NCI-H1694 (cell line): ENCODE measurements around the gene ZBTB16.

Source experiments
- DNase-seq: peaks from one replicate; lab custom pipeline; 2025; lab: John Stamatoyannopoulos, UW

Gene ZBTB16

DNA sequence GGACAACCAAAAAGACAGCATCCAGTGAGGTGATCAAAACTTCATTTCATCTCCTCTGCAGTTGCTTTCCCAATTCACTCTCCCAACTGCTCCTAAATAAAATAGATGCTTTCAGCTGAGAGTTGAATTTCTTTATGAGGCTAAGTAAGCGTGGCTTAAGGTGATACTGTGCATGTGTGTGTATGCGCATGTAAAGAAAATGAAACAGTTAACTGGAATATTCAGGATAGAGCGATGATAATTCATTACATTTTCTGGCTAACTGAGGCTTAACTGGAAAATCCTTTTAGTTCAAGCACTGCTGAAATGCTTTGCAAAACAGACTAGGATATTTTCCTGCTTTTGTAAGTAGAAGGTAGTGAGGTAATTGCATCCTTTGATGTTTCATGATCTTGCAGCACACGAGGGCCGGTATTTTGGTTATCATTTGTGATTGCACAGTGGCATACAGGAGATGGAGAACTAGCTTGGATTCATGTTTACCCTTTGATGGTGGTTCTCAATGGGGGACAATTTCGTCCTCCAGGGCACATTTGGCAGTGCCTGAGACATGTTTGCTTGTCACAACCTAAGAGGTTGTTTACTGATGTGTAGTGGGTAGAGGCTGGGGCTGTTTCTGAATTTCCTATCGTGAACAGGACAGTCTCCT lies 71.2 kb downstream of the ZBTB16 start:
- no peak for DNase-seq

GRCh38 chr11:114131461-114131864 lies 72.0 kb downstream of the ZBTB16 start:
- no peak for DNase-seq

DNA sequence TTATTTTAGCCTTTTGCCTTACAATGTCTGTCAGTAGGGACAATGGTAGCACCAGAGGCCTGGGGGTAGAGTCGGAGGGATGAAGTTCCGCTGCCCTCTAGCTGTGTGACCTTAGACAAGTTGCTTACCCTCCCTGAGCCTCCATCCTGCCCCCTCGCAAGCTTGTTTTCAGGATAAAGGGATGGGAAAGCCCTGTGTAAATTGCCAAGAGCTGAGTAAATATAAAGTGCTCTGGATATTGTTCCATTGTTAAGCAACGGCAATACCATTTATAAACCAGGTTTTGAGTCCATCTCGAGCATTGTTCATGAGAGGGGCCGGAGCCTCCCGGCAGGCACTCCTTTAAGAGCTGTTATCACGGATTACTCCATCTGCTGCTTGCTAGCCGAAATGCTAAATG lies 72.9 kb downstream of the ZBTB16 start:
- DNase-seq: no peak

GRCh38 chr11:114132944-114133394 lies 73.5 kb downstream of the ZBTB16 start:
- no peak for DNase-seq

GRCh38 chr11:114133548-114134329 lies 74.2 kb downstream of the ZBTB16 start:
- DNase-seq: no peak

GRCh38 chr11:114134870-114135269 lies 75.4 kb downstream of the ZBTB16 start:
- no peak for DNase-seq

- no peak for DNase-seq
Measured at GRCh38 chr11:114135737-114136151, 76.2 kb downstream of the ZBTB16 start.

DNA sequence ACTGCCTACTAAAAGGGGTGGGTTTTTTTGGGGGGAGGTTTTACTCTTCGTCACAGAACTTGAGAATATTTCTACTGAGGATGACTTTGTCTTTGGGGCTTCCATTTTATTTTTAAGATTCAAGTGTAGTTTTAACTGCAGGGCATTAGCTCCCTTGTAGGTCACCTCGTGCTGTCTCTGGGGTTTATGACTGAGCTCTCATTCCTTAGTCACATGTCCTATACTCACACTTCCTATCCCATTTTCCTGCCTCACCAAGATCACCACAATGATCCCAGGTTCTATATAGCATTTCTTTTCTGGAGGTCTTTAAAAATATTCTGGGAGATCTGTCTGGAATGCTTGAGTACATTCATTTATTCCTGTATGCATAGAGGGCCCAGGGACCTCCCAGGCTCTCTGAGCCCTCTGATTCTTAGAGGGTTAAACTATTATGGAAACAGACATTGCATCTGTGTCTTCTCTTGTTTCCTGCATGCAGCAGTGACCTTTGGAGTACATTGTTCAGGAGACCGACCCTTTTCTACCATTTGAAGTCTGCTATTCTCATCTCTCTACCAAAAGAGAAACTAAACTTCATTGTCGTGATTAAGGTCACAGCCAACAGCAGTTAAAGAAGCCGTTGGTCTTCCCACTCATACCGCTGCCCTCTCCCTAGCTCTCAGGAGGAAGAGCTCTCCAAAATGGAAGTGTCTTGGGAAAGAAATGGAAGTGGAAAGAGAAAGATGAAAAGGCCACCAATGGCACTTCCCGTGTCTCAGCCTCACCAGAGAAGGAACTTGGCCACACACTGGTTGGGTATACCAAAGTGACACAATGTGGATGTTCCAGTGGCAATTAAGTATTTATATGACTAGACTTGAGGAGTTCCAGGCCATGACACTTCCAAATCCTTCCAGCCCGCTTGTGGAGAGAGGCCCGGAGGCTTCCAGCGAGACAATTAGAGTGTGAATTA lies 77.5 kb downstream of the ZBTB16 start:
- DNase-seq: no peak

DNA sequence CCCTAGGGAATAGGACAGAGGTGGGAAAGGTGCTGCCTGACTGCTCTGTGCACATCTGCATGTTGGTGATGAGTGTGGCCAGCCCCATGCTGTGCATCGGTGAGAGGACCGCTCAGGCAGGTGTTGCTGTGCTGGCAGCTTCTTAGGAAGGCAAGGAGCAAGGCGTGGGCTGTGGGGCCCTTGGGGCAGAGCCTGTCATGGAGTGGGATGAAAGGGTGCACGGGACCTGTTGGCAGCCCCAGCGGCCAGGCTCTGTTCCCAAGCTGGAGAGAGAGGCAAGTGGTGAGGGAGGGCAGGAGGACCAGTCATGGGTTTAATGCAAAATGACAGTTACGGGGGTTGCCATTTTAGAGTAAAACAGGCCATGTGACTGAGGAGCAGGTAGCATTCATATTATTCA lies 78.3 kb downstream of the ZBTB16 start:
- no peak for DNase-seq

GRCh38 chr11:114138411-114138810 lies 78.9 kb downstream of the ZBTB16 start:
- no peak for DNase-seq

DNA sequence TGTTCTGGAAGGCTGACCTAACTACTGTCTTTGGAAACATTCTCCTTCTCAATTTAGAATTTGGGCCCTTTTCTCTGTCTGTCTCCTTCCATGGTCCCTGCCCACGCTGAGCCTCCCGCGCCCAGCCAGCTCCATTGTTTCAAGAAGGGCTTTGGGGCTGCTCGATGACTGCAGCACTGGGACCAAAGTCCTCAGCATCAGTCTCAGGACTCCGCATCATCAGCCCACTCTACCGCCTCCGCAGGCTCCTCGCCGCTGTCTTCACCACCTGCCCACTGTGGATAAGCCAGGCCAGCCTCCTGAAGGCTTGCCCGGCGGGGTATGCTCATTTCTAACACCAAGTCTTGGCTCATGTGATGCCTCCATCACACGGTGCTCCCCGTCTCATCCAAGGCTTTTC lies 81.3 kb downstream of the ZBTB16 start:
- DNase-seq: no peak

- DNase-seq: no peak
Measured at GRCh38 chr11:114141863-114142580, 82.5 kb downstream of the ZBTB16 start.

DNA sequence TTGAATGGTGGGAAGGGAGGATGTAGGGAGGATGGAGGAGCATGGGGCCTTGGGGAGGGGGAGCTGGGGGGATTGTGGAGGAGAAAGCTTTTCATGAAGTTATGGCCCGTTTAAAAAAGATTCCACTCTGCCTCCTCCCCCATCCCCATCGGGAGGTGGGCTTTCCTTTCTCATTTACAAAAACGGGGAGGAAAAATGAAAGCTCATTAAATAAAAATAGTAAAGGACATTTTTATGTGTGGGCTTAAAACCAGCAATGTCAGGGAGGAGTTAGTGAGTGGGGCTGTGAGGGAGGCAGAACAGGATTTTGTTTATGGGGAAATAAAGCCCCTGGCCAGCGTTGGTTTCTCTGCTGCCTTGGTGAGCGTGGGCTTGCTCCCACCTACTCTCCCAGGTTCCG lies 83.2 kb downstream of the ZBTB16 start:
- DNase-seq: no peak

DNA sequence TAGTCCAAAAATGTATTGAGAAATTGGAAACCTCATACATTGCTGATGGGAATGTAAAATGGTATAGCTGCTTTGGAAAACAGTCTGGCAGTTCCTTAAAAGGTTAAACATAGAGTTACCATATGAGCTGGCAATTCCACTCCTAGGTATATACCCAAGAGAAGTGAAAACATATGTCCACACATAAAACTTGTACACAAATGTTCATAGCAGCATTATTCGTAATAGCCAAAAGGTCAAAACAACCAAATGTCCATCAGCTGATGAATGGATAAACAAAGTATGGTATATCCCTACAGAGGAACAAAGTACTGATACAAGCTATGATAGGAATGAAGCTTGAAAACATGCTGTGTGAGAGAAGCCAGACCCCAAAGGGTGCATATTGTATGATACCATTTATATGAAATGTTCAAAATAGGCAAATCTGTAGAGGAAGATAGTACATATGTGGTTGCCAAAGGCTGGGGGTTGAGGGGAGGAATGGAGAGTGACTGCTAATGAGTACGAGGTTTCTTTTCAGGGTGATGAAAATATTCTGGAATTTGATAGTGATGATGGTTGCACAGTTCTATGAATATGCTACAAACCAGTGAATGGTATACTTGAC lies 85.8 kb downstream of the ZBTB16 start:
- no peak for DNase-seq

- DNase-seq: no peak
Measured at GRCh38 chr11:114147375-114148012, 88.0 kb downstream of the ZBTB16 start.

DNA sequence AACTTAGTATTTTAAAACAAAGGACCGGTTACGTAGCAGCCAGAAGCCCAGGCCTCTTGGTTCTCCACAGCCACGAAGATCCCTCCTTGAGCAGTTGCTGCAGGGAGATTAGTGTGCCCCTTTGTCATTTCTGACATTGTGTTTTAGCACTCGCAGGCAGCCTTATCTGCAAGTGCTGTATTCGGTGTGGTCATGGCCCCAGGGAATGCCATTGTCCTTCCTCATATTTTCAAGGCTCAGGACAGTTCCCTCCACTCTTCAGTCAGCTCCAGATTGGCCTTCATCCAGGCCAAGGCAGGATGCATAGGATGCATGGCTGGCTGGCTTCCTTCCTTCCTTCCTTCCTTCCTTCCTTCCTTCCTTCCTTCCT lies 88.5 kb downstream of the ZBTB16 start:
- DNase-seq: no peak

DNA sequence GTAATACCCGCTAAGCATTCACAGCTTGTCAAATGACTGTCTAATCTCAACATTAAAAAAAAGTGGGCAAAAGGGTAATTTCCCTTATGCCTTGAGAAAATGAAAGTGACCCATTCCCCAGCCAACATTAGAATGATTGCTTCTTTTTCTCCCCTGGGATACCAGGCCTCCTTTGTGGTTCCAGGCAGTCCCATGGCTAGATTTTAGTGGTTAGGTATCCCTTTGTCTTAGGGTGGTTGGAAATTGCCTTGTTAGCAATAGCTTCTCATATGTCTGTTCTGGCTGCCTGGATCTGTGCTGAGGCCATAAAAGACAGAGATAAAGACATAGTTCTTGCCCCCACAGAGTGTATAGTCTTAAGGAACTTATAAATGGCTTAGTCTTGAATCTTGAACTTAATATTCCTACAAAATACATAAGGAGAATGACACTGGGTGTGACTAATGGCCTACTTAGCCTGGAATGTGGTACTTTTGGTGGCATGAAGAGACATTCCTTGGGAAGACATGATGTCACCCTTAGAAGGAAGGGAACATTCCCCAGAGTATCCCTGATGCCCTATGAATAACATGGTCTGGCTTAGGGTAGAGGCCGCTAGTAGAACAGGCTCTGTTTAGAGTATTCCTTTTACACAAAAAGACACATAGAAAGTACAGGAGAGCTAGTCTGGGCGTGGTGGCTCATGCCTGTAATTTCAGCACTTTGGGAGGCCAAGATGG lies 90.3 kb downstream of the ZBTB16 start:
- DNase-seq: no peak

- DNase-seq: no peak
Measured at GRCh38 chr11:114150671-114151070, 91.2 kb downstream of the ZBTB16 start.

- DNase-seq: no peak
Measured at GRCh38 chr11:114151631-114152030, 92.1 kb downstream of the ZBTB16 start.

DNA sequence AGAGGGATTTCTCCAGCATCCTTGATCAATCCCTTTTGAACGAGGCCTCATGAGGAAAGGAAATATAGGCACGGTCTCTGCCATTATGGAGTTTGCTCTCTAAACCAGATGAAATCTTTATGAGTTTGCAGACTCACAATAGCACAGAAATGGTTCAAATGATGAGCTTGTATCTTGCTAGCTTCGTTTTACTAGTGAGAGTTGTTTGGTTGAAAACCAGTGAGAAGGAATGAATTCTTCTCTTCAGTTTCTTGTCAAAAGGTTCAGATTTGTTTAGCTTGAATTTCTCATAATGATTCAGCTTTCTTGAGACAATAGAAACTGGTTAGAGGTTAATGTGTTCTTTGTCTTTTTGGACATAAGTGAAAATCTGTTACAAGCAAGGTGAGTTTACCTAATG lies 92.7 kb downstream of the ZBTB16 start:
- DNase-seq: no peak
